HG03457 (cell line): Measurements from ENCODE around the gene RNF212.
"Not testable (repeated sequence)": the region's sequence is repeated elsewhere in the genome, so short reads cannot be mapped to it uniquely, and the experiment has no call there.

Experiments used
- ATAC-seq: cut with Tn5 transposase; IDR thresholded peaks from one replicate; pipeline ENCODE4 v1.9.1; 2021; ENCODE audit warnings: moderate number of reproducible peaks; ENCODE audit not compliant: unreplicated experiment

Gene RNF212

DNA sequence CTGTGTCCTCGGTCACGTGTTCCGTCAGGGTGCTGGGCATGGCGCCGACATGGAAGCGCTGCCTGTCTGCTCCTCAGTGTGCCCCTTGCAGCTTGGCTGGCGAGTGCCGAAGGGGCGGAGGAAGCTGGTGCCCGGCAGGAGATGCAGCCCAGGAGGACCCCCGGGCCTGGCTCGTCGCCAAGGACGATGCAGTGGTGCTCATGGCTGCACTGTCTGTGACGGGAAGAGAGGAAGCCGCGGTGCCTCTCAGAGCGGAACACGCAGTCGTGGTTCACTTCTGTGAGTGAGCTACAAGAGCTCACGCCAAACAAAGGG, 63.8 kb downstream of the RNF212 start:
- ATAC-seq, result no peak

DNA sequence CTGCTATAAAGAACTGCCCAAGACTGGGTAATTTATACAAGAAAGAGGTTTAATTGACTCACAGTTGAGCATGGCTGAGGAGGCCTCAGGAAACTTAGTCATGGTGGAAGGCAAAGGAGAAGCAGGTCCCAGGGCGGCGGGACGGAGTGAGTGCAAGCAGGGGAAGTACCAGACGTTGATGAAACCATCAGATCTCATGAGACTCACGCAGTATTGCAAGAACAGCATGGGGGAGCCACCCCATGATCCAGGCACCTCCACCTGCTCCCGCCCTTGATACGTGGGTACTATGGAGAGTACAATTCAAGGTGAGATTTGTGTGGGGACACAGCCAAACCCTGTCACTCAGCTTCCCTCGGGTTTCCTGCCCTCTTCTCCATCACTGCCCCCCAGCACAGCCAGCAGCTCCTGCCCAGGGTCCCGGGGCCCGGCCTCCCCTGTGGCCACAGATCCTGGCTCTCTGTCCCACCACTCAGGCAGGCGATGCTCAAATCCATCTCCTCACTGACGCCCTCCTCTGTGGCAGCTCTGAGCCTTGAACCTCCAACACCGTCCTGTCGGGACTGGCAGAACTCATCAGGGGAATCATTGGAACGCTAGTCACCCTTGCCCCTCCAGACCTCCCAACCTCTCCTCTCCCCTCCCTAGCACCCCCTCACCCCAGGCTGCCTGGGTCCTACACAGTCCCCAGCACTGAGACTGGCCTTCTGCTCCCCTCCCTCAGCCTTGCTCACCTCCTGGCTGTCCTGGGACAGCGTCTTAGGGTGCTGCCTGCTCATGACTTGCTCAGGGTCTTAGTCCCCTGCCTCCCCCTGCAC, 64.4 kb downstream of the RNF212 start:
- ATAC-seq, result no peak

DNA sequence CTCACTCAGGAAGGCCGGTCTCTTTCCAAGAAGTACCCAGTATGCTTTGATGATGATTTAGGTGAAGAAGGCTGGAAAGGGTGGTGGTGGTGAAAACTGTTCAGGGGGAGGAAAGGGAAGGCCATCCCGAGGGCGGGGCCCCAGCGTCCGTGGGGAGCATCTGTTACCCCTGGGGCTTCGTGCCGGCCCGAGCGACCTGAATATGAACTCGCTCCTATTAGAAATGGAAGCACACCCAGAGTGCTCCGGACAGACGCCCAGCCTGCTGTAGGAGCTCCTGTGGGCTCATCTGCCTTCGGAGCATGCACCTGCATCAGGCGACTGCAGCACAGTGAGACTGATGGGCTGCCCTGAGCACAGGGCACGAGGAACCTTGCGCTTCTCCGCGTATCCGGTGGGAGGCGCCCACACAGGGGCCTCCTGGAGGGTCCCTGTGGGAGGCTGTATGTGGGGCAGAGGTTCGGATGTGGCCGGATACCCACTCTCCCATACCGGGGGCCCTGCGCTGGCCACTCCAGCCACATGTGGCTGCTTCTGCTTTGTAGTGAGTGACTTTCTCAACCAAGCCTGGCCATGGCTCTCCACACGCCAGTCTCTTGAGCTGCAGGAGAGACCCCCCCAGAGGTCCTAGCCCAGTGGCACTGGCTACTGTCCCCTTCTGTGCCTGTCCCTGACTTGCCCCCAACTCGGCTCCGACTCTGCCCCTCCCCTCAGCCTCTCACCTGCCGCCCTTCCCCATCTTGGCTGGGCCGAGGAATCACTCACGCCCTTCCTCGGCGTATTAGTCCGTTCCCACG, 65.2 kb downstream of the RNF212 start:
- no peak for ATAC-seq

DNA sequence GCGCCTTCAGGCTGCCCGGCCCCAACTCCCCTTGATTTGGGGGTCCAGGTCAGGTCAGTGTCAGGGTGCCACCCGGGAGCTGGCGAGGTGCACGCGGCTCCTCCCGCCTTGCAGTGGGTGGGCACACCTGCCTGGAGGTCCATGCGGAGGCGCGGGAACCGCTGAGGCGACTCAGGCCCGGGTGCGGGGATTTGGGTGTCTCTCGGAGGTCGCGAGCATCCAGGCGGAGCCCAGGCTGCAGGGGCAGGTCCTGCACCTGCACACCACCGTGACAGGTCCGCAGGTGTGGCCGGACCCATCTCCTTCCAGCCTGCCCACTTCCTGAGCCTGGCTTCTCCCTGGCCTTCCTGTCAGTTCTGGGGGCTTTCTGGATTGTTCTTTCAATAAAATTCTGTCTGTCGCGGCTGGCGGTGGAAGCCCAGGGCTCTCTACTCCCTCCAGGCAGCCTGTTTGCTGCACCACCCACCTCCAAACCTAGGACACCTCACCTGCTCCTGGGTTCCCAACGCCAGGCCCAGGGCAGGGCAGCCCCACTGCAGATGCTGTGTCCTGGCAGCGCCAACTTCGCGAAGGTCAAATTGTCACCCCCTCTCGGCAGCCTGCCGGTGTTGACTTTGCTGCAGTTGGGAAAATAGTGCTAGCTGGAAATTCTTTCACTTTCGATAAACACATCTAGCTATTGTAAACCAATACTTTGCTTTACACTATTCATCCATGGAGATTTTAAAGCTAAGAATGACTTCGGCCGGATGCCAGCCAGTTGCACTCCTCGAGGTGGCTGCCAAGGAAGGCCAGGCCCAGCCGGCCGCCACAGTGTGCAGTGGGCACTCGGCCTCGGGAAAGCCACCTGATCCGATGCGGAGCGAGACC, 66.0 kb downstream of the RNF212 start:
- no peak for ATAC-seq

- not testable (repeated sequence) for ATAC-seq
These were observed 66.8 kb downstream of the RNF212 start for GRCh38 chr4:1046581-1047011.

GRCh38 chr4:1045595-1046201, 67.7 kb downstream of the RNF212 start:
- ATAC-seq, result no peak

GRCh38 chr4:1045193-1045594, 68.2 kb downstream of the RNF212 start:
- no peak for ATAC-seq

- no peak for ATAC-seq
These were observed 68.7 kb downstream of the RNF212 start for GRCh38 chr4:1044469-1045192.

DNA sequence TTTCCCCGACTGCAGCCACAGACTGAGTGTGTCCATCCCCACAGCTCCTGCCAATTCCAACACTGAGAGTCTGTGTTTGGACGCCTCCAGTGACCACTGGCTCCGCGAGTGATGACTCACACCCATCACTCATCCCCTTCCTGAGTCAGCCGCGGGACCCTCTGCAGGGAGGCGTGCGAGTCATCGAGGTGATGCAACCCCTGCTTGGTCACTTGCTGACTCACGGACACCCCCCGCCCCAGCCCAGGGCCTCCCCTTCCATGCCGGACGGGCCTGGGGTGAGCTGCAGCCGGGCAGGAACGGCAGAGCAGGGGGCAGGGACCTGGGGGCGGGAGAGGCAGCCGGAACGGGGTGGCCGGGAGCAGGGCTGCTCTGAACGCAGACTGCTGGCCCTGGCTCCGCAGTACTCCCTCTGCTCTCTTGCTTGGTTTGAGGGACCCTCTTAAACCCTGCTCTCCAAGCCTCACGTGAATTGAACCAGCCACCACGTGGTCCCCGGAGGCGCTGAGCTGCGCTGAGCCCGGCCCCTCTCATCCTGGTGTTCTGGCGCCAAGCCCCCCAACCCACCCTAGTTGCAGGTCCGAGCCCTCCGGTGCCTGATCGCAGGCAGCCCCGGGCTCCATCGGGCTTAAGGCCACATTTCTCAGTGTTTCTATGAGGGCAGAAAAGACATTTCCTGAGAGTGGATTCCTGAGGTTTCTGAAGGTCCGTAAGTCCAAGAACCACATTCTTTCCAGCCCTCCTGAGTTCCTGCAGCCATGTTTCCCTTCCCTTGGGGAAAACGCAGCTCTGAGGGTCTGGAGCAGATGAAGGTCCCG, 69.5 kb downstream of the RNF212 start:
- ATAC-seq, result no peak

GRCh38 chr4:1043162-1043561, 70.2 kb downstream of the RNF212 start:
- no peak for ATAC-seq

DNA sequence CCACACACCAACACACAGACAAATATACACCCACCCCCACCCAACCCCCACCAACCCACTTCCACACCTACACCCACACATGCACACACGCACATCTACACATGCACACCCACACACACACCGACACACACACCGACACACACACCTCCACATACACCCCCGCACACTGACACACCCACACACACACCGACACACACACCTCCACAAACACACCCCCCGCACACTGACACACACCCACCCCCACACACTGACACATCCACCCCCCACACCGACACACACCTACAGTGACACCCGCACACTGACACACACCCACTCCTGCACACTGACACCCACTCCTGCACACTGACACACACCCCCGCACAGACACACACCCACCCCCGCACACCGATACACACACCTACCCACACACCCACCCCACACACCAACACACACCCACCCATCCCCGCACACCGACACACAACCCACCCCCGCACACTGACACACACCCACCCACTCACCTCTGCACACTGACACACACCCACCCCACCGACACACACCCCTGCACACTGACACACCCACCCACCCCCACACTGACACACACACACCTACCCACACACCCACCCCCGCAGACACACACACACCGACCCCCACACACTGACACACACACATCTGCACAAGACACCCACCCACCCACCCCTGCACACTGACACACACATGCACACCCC, 70.9 kb downstream of the RNF212 start:
- ATAC-seq, result no peak

- ATAC-seq, result no peak
These were observed 71.4 kb downstream of the RNF212 start for GRCh38 chr4:1041936-1042330.

GRCh38 chr4:1041147-1041935, 72.0 kb downstream of the RNF212 start:
- no peak for ATAC-seq

DNA sequence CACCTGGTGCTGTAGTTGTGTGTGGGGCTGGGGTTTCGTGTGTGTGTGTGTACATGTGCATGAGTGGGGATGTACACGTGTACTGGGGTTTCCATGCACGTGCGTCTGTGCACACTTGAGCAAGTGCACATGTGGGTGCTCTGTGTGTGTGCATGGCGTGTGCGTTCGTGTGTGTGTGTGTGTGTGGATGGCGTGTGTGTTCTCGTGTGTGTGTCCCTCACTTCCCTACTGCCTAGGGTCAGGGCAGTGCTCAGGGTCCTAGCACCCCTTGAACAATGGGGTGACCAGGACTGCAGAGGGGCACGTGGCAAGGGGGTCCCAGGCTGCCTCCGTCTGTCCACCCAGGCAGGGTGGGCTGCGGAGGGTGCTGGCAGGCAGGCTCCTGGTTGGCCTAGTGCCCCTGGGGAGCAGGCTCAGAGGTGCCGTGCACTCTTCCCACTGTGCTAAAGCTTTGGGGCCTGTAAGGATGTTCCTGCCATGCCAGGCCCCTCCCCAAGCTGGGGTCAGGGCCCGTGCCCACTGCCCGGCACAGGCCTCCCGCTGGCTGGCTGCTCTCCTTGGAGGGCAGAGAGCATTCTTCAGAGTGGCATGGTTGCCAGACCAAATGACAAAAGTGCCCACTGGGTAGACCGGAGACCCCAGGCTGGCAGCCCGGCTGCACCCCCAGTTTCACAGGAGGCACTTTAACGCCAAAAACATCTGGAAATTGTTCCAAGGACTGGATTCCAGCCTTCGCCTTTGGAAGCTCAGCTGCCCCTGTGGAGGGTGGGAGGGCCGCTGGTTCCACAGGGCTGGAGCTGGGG, 72.8 kb downstream of the RNF212 start:
- no peak for ATAC-seq

- ATAC-seq, result no peak
These were observed 73.6 kb downstream of the RNF212 start for GRCh38 chr4:1039493-1040343.

- no peak for ATAC-seq
These were observed 74.3 kb downstream of the RNF212 start for GRCh38 chr4:1038948-1039492.
